ENCODE data around the gene MED26.
"Not testable (repeated sequence)": the region's sequence is repeated elsewhere in the genome, so short reads cannot be mapped to it uniquely, and the experiment has no call there.

The MED26 gene

GRCh38 chr19:16628183-16628983 is at the start of gene MED26:
MED26 (minus strand) TSS chr19:16628204; CDS start chr19:16627943, 261 bp downstream.
- DNase-seq = peak; percentile 90 to 99

- no peak for DNase-seq
Observed at GRCh38 chr19:16677055-16677454, 49.1 kb upstream of the MED26 start.

GRCh38 chr19:16676101-16676798 is 48.2 kb upstream of the MED26 start:
- no peak for DNase-seq

- not testable (repeated sequence) for DNase-seq
Observed at GRCh38 chr19:16673839-16674238, 45.8 kb upstream of the MED26 start.

- DNase-seq = no peak
Observed at GRCh38 chr19:16673231-16673630, 45.2 kb upstream of the MED26 start.

GRCh38 chr19:16671652-16672274 is 43.8 kb upstream of the MED26 start:
- DNase-seq = no peak

GRCh38 chr19:16670291-16670690 is 42.3 kb upstream of the MED26 start:
- no peak for DNase-seq

- not testable (repeated sequence) for DNase-seq
Observed at GRCh38 chr19:16668702-16669101, 40.7 kb upstream of the MED26 start.

- no peak for DNase-seq
Observed at GRCh38 chr19:16668176-16668575, 40.2 kb upstream of the MED26 start.

- DNase-seq = peak in 1 of 2 experiments; percentile 33
Observed at GRCh38 chr19:16661480-16662034, 33.6 kb upstream of the MED26 start.

GRCh38 chr19:16660763-16661479 is 32.9 kb upstream of the MED26 start, which contains the start of gene TMEM38A:
TMEM38A (plus strand) TSS chr19:16661139; CDS start chr19:16661218, 79 bp downstream.
- DNase-seq = peak in 1 of 2 experiments; percentile 57

GRCh38 chr19:16659832-16660708 is 32.1 kb upstream of the MED26 start, which contains the start of gene SMIM7:
SMIM7 (minus strand) TSS chr19:16660144; CDS start chr19:16660110, 34 bp downstream.
- DNase-seq = peak; percentile 98 to 100

- DNase-seq = no peak
Observed at GRCh38 chr19:16659464-16659831, 31.4 kb upstream of the MED26 start.

- DNase-seq = no peak
Observed at GRCh38 chr19:16657384-16657783, 29.4 kb upstream of the MED26 start.

GRCh38 chr19:16655727-16656126 is 27.7 kb upstream of the MED26 start:
- no peak for DNase-seq

GRCh38 chr19:16654627-16655026 is 26.6 kb upstream of the MED26 start:
- peak in 1 of 2 experiments; percentile 40 for DNase-seq

GRCh38 chr19:16654140-16654539 is 26.1 kb upstream of the MED26 start:
- DNase-seq = no peak

GRCh38 chr19:16652854-16653253 is 24.9 kb upstream of the MED26 start:
- DNase-seq = no peak

GRCh38 chr19:16651421-16652188 is 23.6 kb upstream of the MED26 start:
- DNase-seq = not testable (repeated sequence)

- no peak for DNase-seq
Observed at GRCh38 chr19:16650821-16651220, 22.8 kb upstream of the MED26 start.

GRCh38 chr19:16649734-16650133 is 21.7 kb upstream of the MED26 start:
- no peak for DNase-seq
